Liver (tissue), 3 donors: ENCODE measurements around the gene FUCA1.
"Not testable (repeated sequence)": the region's sequence is repeated elsewhere in the genome, so short reads cannot be mapped to it uniquely, and the experiment has no call there.

ENCODE experiments used
- EGR1 ChIP-seq, 2 donors: IDR thresholded peaks; 2 replicates each; pipeline ENCODE4 v1.6.1; 2016 to 2018; ENCODE audit warnings: antibody characterized with exemption in 2 of 2, low read depth in 2 of 2
- MAX ChIP-seq: IDR thresholded peaks from 2 replicates; pipeline ENCODE4 v1.6.1; 2016; ENCODE audit warnings: antibody characterized with exemption
- SP1 ChIP-seq: IDR thresholded peaks from 2 replicates; pipeline ENCODE4 v1.6.1; 2018; ENCODE audit warnings: antibody characterized with exemption, mild to moderate bottlenecking
- YY1 ChIP-seq: IDR thresholded peaks from 2 replicates; pipeline ENCODE4 v1.6.1; 2016; ENCODE audit warnings: antibody characterized with exemption, mild to moderate bottlenecking
- TF ChIP-seq, protein P1 (sequence below): IDR thresholded peaks from 2 replicates; pipeline ENCODE4 v1.6.1; 2016; ENCODE audit warnings: antibody characterized with exemption, mild to moderate bottlenecking
- TF ChIP-seq, protein P2 (sequence below): fragments of 150-350 bp; IDR thresholded peaks from 2 replicates; pipeline ENCODE4 v1.5.1; 2017; ENCODE audit warnings: improper control_type of control experiment, low read depth, low read length; ENCODE audit not compliant: missing input control
- TF ChIP-seq, protein P3 (sequence below): IDR thresholded peaks from 2 replicates; pipeline ENCODE4 v1.6.1; 2016; ENCODE audit warnings: antibody characterized with exemption
- donor health status: healthy.
- donor health status: healthy.

DNA sequence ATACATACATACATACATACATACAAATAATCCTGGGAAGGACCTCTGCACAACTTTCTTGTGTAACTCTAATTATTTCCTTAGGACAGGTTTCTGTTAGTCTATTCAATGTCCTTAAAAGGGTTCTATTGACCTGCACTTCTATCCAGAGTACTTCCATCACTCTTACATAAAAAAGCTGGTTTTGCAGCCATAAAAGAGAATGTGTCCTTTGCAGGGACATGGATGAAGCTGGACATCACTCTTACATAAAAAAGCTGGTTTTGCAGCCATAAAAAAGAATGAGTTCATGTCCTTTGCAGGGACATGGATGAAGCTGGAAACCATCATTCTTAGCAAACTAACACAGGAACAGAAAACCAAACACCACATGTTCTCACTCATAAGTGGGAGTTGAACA, 16.7 kb downstream of the FUCA1 start:
- TF ChIP-seq, protein P1, sequence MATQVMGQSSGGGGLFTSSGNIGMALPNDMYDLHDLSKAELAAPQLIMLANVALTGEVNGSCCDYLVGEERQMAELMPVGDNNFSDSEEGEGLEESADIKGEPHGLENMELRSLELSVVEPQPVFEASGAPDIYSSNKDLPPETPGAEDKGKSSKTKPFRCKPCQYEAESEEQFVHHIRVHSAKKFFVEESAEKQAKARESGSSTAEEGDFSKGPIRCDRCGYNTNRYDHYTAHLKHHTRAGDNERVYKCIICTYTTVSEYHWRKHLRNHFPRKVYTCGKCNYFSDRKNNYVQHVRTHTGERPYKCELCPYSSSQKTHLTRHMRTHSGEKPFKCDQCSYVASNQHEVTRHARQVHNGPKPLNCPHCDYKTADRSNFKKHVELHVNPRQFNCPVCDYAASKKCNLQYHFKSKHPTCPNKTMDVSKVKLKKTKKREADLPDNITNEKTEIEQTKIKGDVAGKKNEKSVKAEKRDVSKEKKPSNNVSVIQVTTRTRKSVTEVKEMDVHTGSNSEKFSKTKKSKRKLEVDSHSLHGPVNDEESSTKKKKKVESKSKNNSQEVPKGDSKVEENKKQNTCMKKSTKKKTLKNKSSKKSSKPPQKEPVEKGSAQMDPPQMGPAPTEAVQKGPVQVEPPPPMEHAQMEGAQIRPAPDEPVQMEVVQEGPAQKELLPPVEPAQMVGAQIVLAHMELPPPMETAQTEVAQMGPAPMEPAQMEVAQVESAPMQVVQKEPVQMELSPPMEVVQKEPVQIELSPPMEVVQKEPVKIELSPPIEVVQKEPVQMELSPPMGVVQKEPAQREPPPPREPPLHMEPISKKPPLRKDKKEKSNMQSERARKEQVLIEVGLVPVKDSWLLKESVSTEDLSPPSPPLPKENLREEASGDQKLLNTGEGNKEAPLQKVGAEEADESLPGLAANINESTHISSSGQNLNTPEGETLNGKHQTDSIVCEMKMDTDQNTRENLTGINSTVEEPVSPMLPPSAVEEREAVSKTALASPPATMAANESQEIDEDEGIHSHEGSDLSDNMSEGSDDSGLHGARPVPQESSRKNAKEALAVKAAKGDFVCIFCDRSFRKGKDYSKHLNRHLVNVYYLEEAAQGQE = not testable (repeated sequence)
- TF ChIP-seq, protein P2, sequence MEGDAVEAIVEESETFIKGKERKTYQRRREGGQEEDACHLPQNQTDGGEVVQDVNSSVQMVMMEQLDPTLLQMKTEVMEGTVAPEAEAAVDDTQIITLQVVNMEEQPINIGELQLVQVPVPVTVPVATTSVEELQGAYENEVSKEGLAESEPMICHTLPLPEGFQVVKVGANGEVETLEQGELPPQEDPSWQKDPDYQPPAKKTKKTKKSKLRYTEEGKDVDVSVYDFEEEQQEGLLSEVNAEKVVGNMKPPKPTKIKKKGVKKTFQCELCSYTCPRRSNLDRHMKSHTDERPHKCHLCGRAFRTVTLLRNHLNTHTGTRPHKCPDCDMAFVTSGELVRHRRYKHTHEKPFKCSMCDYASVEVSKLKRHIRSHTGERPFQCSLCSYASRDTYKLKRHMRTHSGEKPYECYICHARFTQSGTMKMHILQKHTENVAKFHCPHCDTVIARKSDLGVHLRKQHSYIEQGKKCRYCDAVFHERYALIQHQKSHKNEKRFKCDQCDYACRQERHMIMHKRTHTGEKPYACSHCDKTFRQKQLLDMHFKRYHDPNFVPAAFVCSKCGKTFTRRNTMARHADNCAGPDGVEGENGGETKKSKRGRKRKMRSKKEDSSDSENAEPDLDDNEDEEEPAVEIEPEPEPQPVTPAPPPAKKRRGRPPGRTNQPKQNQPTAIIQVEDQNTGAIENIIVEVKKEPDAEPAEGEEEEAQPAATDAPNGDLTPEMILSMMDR = not testable (repeated sequence)
- TF ChIP-seq MAX; EGR1 (IDR thresholded peaks at IDR 0.05; ENCODE audit: low read depth in 2 of 2); YY1; SP1: not testable (repeated sequence)
- TF ChIP-seq, protein P3, sequence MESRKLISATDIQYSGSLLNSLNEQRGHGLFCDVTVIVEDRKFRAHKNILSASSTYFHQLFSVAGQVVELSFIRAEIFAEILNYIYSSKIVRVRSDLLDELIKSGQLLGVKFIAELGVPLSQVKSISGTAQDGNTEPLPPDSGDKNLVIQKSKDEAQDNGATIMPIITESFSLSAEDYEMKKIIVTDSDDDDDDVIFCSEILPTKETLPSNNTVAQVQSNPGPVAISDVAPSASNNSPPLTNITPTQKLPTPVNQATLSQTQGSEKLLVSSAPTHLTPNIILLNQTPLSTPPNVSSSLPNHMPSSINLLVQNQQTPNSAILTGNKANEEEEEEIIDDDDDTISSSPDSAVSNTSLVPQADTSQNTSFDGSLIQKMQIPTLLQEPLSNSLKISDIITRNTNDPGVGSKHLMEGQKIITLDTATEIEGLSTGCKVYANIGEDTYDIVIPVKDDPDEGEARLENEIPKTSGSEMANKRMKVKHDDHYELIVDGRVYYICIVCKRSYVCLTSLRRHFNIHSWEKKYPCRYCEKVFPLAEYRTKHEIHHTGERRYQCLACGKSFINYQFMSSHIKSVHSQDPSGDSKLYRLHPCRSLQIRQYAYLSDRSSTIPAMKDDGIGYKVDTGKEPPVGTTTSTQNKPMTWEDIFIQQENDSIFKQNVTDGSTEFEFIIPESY = not testable (repeated sequence)
